Medulla oblongata (tissue), 1 donor: ENCODE results near the gene PIK3C2G.

Experiments used
- DNase-seq: peaks from one replicate; pipeline ENCODE4 v3.0.0-alpha.2; 2015; ENCODE audit errors: extremely low spot score

Gene PIK3C2G

DNA sequence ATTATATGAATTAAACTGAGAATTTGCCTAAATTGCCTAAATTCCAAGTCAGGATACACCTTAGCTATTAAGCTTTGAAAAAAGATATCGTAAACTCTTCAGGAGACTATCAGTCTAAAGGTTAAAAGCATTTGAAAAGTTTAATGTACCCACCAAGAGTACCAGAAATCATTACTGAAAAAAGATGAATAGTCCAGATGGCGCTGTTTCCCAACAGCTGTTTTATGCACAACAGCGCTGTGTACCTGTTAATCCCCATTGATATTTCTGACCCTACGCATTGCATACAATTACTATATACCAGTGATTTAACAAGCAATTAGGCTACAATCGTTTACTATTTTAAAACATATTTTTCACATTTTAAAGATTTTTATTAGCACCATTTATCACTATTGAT is 291.5 kb downstream of the PIK3C2G start:
- no peak for DNase-seq

DNA sequence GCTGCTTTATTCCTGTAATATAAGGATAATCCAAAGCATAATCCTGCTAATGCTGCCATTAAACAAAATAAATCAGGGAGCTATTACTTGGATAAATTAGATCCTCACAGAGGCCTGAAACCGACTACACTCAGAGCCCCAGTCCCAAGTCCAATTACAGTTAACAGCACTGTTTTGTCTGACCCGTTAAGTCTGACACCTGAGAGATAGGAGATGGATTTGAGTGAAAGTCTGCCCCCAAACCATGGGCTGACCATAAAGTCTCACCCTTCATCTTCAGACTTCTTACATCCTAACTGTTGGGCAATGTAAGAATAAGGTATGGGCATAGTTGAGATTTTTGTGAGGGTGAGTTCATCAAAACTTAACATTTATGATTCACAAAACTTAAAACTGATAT is 294.8 kb downstream of the PIK3C2G start:
- no peak for DNase-seq

DNA sequence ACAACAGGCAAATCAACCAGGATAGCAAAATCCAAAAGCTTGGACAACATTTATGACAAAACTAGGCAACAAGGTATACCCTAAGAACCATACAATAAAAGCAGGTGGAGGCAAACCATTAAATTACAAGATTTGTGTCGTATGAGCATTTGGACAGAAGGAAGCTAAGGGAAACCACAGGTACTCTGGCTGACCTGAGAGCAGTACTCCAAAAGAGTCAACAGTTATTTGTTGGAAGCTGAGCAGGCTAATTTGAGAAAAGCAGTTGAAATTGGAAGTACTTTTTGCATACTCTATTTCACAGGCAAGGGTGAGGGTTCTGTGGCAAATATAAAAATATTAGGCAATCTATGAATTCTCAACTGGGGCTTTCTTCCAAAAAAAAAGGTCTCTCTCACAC is 297.9 kb downstream of the PIK3C2G start:
- DNase-seq = no peak

GRCh38 chr12:18562531-18562930 is 301.2 kb downstream of the PIK3C2G start:
- peak; percentile 7 for DNase-seq

GRCh38 chr12:18564306-18564705 is 303.0 kb downstream of the PIK3C2G start:
- DNase-seq = no peak

- DNase-seq = no peak
Measured at GRCh38 chr12:18567787-18568186, 306.5 kb downstream of the PIK3C2G start.

DNA sequence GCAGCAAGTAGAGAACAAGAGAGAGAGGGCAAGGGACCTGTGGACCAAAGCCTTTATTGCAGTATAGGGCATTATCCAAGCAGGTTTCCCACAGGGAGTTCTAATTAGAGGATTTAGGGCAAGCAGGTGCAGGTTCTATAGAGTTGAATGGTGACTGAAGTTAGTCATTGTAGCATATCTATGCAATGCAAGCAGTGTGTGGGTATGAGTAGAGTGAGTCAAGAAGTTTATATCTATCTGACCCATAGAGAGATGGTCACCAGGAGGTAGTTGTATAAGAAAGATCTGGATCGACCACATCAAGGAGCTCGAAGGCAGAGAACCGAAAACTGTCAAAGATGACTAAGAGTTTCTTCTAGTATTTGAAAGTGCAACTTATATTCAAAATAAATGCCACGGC is 309.2 kb downstream of the PIK3C2G start:
- DNase-seq = no peak

DNA sequence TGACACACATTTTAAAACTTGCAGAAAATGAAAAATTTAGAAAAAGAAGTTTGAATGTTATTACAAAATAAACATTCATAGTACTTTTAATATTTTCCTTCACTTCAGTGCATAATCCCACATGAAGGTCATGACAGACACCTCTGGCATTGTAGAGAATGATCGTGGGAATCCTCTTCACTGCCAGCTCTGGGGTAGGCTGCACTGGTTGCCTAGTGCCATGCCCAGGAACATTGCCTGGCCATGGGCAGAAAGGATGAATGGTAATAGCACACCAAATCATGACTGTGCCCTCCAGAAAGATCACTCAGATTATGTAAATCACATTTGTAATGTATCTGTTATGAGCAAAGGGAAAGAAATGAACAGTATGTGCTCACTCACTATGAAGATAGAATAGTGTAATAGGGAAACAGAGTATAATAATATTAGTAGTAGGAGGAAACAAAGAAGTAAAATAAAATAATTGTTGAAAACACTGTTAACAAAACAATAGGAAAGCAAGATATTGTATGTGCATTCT is 314.8 kb downstream of the PIK3C2G start:
- DNase-seq = peak; percentile 7

DNA sequence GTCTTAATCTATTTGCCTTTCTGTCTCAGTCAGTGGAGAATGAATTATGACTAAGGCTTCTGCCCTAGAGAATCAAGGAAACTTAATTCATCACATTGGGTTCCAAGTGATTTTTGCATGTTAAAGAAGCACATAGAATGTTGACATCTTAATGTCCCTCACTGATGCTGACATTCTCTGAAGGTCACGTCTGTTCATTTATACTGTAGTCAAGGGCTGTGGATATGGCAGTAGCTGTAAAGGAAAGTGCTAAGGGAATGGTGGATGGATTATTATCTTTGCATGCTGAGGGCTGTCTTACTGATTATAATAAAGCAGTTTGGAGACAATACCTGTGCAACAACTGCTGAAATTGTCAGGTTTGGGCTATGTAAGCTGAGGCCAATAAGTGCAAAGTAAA is 315.3 kb downstream of the PIK3C2G start:
- no peak for DNase-seq

- no peak for DNase-seq
Measured at GRCh38 chr12:18578191-18578590, 316.9 kb downstream of the PIK3C2G start.

DNA sequence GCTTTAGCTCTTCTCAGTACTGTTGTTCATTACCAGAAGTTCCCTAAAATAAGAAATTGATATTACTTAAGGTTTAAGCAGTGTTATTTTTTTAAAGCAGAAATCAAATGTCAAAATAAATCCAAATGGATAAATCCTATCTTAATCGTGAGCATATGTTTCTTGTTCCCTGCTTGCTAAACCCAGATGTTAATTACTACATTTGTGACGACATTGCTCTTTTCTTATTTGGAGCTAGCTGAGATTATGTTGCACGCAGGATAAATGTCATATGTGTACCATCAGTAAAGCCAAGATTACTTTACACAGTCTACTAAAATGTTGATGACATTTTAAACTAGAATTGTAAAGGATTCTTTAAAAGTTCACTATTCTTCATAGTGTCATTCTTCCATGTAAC is 319.0 kb downstream of the PIK3C2G start:
- DNase-seq = no peak

- no peak for DNase-seq
Measured at GRCh38 chr12:18580706-18581105, 319.4 kb downstream of the PIK3C2G start.

- no peak for DNase-seq
Measured at GRCh38 chr12:18581232-18581962, 320.1 kb downstream of the PIK3C2G start.

GRCh38 chr12:18583655-18584054 is 322.3 kb downstream of the PIK3C2G start:
- no peak for DNase-seq

DNA sequence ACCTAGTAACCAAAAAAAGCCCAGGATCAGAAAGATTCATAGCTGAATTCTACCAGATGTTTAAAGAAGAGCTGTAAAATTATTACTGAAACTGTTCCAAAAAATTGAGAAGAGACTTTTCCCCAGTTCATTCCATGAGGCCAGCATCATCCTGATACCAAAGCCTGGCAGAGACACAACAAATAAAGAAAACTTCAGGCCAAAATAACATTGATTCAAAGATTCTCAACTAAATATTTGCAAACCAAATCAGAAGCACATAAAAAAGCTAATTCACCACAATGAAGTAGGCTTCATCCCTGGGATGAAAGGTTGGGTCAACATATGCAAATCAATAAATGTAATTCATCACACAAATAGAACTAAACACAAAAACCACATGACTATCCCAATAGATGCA is 325.3 kb downstream of the PIK3C2G start:
- DNase-seq = no peak

DNA sequence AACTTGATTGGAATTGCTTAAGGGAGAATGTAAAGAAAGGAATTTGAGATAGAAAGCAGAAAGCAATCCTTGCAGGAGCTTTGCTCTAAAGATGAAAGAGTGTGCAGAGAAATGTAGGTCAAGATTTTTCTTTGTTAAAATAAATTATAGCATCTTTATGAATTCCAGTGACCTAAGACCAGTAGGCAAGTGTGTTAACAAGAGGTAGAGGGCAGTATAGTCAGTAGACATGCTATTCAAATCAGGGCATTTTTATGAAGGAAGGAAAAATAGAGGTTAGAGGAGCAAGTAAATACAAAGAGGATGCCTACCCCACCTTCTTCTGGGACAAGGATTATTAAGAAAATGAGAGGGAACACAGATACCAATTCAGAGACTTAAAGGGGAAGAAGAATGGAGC is 328.0 kb downstream of the PIK3C2G start:
- no peak for DNase-seq

DNA sequence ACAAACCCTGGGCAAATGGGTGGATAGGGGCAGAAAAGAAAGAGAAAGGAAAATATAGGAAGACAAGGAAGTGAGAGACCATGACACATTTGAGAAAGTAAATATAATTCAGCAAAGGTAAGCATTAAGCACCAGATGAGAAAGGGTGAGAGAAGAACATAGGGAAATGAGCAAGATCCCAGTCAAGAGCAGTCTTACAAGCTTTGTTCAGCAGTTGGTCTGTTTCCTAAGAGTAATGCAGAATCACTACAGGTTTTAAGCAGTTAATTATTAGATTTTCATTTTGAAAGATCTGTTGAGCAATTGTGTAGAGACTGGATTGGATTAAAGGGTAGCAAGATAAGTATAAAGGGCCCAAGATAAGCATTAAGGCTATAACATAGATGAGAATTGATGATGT is 330.2 kb downstream of the PIK3C2G start:
- DNase-seq = no peak

DNA sequence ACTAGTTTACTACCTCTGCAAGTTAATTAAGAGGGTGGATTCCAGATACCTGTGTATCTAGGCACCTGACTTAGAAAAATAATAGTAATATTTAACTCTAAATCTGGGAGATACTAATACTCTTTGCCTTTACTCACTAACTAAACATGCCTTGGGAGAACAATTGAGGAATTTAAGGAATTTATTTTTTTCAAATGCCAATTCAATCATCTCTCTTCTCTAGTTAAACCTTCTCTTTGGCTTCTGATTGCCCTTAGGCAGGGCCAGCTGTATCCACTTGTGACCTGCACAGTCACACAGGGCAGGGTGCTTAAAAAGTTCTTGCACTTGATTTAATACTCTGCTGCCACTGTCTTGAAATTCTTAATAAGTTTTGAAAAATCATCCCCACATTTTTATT is 334.1 kb downstream of the PIK3C2G start:
- no peak for DNase-seq

- no peak for DNase-seq
Measured at GRCh38 chr12:18601962-18602361, 340.6 kb downstream of the PIK3C2G start.

DNA sequence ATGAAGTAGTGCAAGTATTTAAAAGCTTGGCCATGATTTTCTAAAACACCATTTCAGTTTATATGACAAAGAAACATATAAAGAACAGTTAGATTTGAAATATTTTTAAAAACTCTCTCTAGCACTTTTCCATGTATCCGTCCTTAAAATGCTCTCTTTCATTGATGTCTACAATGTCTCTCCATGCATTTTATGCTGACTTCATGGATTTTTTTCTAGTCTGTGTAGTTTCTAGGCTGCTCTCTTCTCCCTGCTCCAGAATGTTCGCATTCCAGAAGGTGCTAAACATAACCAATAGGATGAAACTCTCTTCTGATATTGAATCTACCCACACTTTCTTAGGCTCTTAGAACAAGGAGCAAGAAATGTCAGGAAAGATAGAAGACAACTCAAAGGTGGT is 351.7 kb downstream of the PIK3C2G start:
- no peak for DNase-seq

GRCh38 chr12:18620986-18621385 is 359.7 kb downstream of the PIK3C2G start:
- no peak for DNase-seq

DNA sequence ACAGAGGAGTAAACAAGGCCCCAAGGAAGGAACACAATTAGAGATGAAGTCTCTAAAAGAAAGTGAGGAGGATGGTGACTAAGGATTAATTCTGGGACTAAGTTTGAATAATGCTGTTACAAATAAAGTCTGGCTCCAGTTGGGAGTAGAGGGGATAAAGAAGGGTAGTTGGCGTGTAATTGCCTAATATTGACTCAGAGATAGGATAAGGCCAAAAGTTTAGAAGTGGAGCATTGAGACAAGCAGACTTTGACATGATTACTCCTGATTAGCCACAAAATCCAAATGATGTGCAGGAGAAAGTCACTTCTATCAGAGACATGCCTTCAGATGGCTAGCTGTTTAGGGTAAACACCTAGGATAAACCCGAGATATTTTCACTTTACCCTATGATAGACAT is 368.1 kb downstream of the PIK3C2G start:
- no peak for DNase-seq

DNA sequence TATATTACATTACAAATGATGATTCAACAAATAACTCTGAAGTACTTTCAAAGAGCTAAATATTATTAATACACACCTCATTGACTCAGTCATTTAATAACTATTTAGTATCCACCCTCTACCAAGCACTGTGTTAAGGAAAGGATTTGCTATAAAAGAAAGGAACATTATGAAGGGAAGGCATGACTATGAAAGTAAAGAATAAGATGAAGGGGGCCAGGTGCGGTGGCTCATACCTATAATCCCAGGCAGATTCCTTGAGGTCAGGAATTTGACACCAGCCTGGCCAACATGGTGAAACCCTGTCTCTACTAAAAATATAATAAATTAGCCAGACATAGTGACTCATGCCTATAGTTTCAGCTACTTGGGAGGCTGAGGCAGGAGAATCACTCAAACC is 368.6 kb downstream of the PIK3C2G start:
- no peak for DNase-seq

DNA sequence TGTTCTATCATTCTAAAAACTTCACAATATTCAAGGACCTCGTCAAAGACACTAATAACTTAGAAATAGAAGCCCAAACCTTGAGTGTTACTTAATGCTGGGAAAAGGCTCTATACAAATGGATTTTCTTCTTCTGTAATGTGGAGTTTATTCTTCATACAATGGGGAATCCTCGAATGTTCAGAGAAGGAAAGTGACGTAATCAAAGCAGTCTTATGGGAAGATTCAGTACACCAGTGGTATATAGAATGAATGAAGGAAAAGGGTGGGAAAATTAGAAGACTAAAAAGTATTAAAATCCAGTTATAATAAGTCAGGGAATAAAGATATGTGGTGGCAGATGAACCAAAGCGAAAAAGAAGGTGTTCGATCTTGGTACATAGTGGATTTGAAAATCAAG is 370.0 kb downstream of the PIK3C2G start:
- DNase-seq = no peak
